ENCODE data around the gene ENKUR.
"Not testable (repeated sequence)": the region's sequence is repeated elsewhere in the genome, so short reads cannot be mapped to it uniquely, and the experiment has no call there.

The ENKUR gene

DNA sequence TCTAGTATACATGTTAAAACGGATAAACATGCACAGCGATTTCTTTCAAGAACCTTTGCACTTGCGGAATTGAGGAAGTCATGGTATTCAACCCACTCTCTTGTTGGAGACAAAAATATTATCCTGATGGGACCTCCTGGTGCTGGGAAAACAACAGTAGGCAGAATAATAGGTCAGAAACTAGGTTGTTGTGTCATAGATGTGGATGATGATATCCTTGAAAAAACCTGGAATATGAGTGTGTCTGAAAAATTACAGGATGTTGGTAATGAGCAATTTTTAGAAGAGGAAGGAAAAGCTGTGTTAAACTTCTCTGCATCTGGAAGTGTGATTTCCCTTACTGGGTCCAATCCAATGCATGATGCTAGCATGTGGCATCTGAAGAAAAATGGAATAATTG, 7.3 kb upstream of the ENKUR start:
- no peak for DNase-seq (ENCODE audit: low read depth in 2 of 2)

DNA sequence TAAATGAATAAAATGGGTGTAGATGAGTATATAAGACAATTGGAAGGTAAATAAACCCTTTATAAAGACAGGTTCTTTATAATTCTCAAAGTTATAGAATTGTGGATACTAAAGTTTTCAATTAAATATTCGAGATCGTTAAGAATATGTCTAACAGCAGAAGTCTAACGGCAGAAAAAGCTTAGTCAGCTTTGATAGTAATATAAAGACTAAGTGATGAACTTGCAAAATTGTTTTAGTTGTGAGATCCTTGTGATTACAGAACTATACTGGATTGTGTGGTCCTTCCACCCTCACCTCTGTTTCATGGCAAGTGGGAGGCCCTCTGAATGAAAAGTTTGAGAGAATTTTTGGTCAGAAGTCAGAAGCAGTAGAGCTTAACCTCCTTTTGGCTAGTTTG, 2.7 kb upstream of the ENKUR start:
- no peak for DNase-seq (ENCODE audit: low read depth in 2 of 2)

DNA sequence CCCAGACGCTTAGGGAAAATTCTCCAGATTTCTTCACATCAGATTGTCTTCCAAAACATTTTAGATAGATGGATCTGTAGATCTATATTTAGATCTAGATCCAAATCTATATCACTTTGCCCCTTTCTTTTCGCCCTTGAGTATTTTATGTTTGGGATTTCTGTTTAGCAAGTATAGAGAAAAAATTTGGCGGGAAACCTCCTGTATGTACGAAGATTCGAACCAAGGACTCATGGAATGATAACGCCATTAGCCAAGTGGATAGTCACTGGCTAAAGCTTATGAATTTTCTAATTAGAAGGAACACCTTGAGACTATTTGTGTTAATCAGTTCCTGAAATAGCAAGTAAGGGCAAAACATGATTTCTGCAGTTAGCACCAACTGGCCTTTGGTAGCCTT, 1.7 kb upstream of the ENKUR start:
- no peak for DNase-seq (ENCODE audit: low read depth in 2 of 2)

DNA sequence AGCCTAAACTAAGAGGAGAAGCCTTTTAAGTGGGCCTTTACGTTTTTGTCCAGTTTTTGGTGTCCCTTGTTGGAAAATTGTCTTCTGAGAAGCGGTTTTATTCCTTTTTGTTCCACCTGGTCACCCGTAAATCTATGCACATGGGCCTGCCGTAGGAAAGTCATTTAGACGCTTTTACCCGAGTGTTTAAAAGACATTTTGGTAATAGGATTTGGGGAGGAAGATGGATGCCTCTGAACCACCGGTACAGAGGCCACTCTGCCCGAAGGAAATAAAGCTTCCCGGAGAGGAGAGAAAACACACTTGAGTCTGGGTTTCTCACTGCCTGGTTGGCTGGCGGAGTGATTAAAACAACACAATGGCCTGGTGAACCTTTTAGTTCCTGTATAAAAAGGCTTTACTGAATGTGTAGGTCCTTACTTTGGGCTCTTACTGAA, 1.2 kb upstream of the ENKUR start:
- DNase-seq (ENCODE audit: low read depth in 2 of 2): no peak

DNA sequence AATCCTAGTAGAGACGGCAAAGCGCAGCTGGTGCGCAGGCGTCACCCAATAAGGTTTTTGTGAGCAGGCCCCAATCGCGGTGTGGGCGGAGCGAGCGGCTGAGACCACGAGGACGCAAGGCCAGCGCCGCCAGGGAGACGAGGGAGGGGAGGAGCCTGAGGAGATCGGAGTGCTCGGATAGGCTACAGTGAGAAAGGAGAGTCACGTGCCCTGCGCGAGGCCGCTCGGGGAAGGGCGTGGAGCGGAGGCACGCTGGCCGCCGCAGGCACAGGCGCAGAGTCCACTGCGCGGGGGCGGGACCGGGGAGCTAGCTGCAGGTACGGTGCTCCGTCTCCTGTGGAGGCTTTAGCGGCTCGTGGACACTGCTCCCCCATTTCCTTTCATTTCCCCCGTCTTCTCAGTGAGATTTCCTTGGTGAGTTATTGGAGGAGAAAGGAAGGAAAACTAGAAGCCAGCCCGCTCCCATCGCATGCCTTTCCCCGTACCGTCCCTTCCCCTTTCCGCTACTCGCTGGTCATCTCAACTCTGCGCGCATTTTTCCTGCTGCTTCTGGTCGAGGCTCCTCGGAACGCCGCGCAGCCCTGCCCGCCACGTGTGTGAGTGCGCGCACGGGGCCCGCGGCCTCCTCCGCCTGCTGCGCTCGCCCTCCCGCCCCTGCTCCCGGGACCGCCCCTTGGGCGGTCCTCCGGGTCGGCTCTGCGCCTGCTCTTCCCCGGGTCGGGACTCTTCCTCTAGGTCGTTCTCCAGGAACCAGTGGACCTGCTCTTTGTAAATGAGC, 607 bp upstream of the ENKUR start, which contains the start of gene THNSL1:
Gene THNSL1 (plus strand): TSS at position 237 of the 778 bp plus-strand sequence. CDS start 6,612 bp downstream, outside the sequence.
- peak; percentile 91 to 96 for DNase-seq (ENCODE audit: low read depth in 2 of 2)

DNA sequence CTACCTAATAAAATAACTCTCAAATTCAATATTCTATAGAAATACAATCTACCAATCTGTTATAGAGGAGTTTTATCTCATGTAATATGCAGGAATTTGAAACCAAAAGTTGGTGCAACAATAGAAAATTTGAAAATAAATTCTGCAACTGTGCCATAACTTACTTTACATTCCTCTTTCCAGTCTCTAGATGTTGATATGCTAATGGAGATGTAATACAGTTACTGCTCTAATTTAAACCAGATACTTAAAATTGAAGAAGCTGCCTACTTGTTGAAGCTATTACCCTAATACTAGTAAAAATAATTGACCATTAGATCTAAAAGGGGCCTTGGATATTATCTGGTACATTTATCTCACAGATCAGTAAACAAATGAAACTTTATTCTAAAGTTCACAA, 1.4 kb downstream of the ENKUR start:
- DNase-seq (ENCODE audit: low read depth in 2 of 2): no peak

DNA sequence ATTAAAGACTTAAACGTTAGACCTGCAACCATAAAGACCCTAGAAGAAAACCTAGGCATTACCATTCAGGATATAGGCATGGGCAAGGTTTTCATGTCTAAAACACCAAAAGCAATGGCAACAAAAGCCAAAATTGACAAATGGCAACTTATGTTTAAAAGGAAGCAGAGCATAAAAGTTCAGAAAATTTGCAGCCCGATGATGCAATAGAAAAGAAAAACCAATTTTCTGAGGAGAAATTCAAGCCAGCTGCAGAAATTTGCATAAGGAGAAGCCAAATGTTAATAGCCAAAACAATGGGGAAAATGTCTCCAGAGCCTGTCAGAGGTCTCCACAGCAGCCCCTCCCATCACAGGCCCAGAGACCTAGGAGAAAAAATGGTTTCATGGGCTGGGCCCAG, 4.4 kb downstream of the ENKUR start:
- not testable (repeated sequence) for DNase-seq (ENCODE audit: low read depth in 2 of 2)

DNA sequence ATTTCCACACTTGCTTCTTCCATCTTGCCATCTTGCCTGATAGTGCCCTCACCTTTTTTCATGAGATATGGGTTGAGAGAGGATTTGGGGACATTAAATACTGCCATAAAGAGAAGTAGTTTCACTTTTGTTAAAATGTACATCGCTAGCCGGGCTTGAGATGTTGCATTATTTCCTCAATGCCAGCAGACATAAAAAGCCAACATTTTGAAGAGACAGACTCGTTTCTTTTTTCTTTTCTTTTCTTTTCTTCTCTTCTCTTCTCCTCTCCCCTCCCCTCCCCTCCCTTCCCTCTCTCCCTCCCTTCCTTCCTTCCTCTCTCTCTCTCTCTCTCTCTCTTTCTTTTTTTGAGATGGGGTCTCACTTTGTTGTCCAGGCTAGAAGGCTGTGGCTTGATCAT, 17.9 kb downstream of the ENKUR start:
- DNase-seq (ENCODE audit: low read depth in 2 of 2): no peak

DNA sequence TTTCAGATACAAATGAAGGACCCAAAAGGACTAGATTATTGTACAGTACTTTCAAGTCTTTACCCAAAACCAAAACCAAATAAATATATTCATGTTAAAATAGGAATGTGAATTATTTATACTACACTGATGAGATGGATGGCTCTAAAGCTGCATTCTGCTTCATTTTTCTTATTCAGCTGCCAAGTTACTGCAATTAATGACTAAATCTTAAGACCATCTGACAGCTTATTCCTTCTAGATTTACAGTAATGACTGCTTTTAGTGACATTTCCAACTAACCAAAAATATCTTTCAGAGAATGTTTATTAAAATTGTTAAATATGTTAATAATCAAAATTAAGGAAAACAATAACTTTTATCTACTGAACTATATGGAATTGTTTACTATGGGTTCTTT, 20.9 kb downstream of the ENKUR start:
- DNase-seq (ENCODE audit: low read depth in 2 of 2): no peak

DNA sequence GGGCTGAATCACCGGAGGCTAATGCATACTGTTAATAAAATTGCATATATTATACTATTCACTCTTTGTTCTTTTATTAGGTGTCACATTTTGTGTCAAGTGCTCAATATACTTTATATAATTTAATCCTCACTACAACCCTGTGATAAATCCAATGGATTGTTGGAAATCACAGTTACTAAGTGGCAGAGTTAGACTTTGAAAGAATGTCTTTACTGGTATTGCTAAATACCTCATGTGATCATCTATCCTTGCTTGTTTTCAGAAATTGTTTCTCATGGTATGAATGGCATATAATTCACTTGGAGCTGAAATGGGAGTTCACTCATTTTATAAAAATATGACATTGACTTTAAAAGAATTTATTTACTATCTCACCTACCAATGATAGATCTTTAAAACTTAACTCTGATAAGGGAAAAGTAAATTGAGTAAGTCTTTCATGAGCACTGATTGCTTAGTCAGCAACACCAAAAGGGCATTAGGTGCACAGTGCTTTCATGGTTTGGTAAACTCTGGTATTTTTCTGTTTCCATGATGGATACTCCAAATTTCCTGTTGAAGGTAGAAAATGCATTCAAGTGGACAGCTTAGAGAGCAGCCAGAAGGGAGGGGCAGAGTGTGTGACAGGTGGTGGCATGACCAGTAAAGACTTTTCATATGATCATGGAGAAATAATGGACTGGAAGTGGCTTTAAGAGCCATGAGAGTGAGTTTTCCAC, 22.6 kb downstream of the ENKUR start:
- DNase-seq (ENCODE audit: low read depth in 2 of 2): no peak

DNA sequence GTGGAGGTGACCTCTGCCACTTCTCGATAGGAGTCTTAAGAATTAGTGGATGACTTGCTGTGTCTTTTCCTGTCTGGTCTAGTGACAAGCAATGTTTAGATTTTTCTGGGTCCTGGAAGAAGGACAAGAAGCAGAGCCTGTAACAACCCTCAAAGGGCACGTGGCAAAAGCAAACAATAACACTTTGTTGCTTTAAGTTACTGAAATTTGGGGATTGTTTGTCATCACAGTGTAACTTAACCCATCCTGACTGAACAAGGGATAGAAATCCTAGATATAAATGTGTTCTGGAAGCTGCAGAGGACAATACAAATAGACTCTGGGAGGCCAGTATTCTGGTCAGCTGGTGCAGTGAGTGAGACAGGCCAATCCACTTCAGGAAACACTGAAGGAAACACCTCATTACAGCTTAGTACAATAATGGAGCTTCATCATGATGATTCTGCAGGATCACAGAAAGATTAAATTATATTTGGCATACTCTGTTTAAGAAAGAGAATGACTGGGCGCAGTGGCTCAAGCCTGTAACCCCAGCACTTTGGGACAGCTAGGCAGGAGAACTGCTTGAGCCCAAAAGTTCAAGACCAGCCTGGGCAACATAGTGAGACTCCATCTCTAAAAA, 23.3 kb downstream of the ENKUR start:
- DNase-seq (ENCODE audit: low read depth in 2 of 2): no peak

DNA sequence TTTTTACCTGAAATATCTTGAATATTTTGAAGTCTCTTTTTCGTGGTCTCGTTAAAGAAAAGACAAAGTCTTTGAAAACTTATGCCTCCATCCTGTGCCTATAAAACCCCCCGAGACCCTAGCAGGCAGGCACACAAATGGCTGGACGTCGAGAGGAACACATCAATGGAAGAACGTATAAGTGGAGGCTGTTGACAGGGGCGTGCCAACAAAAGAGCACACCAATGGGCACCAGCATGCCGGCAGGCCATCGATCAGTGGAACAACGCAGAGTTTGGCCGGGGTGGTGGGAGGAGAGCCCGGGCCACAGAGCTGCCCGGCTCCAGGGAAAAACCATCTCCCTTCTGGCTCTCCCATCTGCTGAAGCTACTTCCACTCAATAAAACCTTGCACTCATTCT, 24.7 kb downstream of the ENKUR start:
- no peak for DNase-seq (ENCODE audit: low read depth in 2 of 2)

DNA sequence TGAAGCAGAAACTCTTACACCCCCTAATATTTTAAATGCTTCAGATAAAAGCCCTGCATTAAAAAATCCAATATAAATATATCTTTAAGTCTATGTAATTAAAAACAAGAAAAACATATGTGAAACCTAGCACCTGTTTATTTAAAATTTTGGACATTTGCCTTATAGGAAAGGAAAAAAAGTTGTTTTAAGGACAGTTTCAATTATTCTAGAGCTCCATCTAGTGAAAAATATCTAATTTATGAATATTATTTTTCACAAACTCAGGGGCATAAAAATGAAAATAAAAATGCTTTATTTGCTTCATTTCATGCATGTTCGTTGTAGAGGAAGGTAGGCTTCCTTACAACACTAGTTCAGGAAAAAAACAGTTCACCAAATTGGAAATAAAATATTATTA, 26.1 kb downstream of the ENKUR start:
- DNase-seq (ENCODE audit: low read depth in 2 of 2): no peak

DNA sequence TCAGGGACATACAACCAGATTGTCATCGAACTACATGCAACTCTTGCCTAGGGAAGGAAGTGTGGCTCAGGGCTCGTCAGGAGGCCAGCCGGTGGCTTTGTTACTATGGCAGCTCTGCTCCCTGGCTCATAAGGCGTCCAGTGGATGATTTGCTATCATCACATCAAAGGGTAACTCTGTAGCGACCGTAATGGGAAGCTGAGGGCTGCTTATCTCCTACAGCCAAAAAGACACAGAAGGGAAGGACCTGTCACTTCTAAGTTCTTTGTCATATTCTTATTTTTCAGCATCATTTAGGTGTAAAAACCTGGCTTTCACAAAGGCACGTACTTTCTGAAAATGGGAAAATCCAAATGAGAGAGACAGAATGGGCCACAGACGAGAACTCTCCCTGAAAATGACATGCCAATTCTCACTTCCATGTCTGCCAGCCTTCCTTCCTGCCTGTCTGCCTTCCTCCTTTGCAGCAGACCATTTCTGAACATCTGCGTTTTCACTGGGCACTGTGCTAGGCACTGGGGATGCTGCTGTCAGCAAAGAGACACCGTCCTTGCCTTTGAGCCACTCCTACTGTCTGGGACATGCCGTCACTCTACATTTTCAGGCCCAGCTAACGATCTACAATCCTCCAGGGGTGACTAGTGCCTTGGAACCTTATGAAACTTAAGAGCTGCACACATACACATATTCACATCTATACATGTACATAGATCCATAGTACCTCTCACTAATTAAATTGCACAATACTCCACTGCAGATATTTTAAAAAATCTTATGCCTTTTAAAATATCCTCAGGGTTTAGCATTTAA, 26.9 kb downstream of the ENKUR start:
- no peak for DNase-seq (ENCODE audit: low read depth in 2 of 2)

DNA sequence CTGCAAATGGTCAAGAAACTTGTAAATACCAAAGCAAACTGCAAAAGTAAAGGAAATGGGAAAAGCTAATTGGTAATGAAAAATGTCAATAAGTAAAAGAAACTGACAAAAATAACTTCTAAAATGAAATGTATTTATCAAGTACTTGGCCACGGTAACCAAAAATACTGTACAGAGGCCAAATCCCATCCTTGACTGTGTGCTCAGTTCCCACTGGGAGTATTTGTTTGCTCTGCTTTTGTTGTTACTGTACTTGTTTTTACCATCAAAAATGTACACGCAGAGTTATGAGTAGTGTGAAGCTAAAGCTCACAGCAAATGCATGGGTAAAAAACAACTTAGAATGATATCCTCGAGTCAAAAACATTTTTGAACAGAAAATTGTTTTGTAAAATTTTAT, 31.1 kb downstream of the ENKUR start:
- no peak for DNase-seq (ENCODE audit: low read depth in 2 of 2)

DNA sequence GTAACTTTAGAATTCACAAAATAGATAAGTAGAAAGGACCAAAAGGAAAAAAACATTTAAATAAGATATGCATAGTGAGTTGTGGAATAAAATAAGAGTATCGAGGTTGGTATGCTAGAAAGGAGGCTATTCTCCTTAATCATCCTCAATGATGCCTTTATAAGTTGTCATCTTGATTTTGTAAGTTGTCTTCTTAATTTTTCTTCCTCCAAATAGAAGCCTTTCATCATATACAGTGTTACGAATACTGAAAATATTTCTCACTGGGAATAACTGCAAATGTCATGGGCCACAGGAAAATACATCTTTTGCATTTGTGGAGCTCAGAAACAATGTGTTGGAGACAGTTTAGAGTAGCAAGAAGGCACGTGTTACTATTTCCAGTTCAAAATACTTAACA, 32.0 kb downstream of the ENKUR start:
- no peak for DNase-seq (ENCODE audit: low read depth in 2 of 2)

DNA sequence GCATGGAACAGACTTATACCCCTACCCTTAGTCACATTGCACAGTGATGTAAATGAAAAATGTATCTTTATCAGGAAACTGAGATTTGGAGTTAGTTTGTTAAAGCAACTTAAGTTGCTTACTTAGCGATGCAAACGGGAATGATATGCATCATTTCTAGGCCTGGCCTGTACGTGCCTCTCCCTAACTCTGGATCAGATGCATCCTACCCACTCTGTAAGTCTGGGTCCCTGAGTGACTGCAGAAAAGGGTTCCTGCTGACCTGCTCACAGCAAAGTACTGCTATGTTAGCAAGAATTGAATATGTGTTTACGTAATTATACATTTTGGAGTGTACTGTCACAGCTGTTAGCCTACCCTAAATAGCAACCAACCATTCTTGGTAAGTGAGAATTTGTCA, 32.8 kb downstream of the ENKUR start:
- DNase-seq (ENCODE audit: low read depth in 2 of 2): no peak

DNA sequence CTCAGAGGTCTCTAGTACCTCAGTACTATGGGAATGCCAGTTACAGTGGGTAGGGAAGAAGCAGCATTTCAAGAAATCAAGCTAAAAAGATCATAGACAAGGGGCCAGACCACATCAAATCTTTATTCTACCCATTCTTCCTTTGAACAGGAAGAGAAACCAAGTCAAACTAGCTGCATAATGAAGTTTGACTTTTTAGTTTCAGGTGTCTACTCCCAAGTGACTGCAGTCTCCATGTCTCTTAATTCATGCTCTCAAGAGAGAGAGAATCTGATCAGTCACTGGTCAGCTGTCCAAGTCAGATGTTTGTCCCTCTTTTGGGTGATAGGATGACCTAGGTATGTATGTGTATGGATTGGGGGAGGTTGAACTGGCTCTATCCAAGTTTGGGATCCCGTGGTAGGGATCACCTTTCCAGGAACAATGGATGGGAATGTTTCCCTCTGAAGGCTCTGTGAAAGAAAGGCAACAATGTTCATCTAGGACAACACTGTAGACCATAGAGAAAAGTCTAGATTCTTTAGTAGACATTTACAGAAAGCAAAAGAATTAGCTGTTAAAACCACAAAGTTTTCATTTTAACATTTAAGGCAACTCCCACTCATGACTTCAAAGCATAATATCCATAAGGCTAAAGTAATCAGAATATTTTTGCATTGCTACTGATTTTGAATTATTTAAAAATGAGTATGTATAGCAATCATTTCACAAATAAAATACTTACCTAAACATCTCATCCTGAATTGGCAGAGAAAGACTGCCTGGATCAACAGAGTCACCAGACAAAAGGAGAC, 33.4 kb downstream of the ENKUR start:
- DNase-seq (ENCODE audit: low read depth in 2 of 2): no peak

DNA sequence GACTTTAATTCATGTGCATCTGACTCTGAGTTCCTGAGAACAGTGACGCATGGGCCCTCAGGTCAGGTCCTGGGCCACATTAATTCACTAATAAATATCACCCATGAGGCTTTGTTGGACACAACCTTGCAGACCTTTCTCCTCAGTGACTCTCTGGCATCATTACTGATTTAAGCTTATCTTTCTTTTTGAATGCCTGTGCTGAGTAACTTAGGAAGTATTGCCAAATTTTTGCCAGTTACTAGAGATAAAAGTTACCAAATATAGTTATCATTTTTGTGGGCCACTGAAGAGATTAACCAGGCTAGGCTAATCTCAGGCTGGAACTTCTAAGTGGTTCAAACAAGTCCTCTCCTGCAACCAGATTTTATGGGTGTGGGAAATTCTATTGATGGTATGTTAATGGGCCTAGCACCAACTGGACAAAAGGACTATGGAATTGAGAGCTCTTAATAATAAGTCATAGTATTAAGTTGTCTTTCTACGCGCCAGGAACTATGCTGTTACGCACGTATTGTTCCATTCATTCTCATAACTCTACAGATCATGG, 34.7 kb downstream of the ENKUR start:
- no peak for DNase-seq (ENCODE audit: low read depth in 2 of 2)

DNA sequence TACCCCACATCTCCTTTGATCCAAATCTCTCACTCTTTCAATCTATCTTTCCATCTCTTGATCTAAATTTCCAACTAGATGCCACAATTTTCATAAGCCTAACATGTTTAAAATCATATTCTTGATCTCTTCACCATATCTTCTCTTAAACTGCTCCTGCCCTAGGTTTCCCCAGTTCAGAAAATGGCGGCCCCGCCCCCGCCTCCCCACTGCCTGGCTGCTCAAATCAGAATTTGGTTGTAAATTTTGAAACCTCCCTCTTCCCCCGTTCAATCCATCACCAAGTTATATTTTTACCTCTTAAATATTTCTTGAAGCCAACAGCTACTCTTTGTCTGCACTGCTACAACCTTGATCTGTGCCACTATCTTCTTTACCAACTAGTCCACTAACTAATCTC, 36.3 kb downstream of the ENKUR start:
- no peak for DNase-seq (ENCODE audit: low read depth in 2 of 2)

DNA sequence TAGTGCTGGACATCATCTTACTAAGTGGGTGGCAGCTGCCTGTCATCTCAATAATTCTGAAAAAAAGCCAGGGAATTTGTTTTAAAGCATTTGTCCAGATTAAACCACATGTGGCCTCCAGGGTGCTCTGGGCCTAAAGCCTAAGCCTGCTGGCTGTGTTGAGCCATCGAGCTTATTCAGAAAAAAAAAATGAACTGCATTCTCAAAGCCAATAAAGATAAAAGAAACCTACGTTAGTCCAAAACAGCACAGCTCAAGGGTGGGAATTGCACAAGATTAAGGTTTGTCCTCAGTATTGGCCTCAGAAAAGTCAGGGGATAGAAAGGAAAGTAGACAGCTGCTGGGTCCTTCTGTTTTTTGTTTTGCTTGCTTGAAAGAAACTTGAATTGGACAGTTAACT, 41.0 kb downstream of the ENKUR start:
- DNase-seq (ENCODE audit: low read depth in 2 of 2): no peak

All from stimulated activated CD8-positive, alpha-beta memory T cell treated with anti-CD3 and anti-CD28 coated beads, Interleukin-7, amount 100 ng/mL, for 1 hour (primary cell).